GM18498 (cell line): ENCODE data around the gene MCM3AP.

Source experiments
- ATAC-seq: cut with Tn5 transposase; IDR thresholded peaks from one replicate; pipeline ENCODE4 v1.9.1; 2021; ENCODE audit warnings: mild to moderate bottlenecking, moderate library complexity; ENCODE audit not compliant: unreplicated experiment

The MCM3AP gene

DNA sequence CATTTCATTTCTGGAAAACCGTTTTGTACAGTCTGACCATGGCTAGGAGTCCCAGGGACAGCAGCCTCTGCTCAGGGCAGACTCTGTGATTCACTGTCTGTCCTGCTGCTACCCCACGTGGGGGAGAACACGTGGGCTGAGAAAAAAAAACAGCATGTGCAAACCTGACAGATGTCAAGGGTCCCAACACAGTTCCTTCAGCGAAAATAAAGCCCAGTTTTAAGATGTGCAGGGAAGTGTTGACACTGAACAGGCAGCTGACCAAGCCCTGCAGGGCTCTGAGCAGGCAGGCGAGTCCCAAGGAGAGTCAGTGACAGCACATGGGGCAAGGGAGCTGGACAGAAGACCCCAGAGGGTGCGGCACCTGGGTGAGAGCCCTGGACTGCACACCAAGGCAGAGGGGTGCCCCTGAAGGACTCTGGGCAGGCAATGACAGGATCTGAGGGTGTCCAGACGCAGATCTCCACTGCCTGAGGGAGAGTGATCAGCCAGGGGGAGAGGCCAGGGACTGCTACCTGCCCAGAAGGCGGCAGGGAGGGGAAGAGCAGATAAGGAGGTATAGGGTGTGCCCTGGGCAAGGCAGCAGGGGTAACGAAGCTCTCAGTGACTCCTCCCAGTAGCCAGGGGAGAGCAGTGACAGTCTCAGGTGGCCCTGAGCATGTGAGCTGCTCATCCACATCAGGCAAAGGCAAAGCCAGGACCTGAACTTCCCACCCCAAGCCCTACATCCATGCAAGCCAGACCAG lies 96.0 kb downstream of the MCM3AP start:
- ATAC-seq, result no peak

DNA sequence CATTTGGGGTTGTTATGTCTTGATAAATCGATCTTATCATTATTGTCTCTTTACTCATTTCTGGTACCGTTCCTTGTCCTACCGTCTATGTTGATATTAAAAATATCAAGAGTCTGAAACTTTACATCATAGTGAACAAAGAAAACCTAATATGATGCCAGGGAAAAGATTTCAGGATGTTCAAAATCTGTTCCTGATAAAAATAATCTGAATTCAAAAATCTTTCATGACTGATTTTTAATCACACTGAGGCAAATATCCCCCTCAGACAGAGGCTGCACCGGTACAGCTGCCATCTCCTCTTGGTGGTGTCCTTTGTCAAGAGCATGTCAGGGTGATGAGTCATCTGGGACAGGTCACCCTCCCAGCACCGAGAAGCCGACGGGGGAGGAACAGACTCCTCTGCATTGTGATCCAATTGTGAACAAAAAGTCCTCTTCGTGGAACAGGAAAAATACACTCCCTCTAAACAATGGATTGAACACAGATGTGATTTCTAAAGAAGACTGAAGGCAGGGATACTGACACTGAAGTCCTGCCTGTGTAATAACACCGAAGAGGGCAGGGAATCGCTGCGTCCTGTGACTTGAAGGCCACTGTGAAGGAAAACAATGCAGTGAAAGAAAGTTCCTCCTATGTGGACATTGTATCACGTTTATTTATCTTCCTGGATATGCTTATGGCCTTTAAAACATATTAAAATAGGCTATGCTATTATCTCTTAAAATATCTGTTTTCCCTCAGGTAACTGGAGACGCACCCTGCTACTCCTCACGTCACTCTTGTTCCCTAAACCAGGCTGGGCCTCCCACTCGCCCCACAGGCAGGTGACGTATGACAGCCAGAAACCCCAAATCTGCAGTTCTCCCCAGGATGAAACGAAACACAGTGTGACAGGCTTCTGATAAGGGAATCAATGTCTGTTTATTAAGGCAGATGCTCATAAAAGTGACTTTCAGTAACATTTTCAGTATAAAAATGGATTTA lies 96.9 kb downstream of the MCM3AP start:
- no peak for ATAC-seq

DNA sequence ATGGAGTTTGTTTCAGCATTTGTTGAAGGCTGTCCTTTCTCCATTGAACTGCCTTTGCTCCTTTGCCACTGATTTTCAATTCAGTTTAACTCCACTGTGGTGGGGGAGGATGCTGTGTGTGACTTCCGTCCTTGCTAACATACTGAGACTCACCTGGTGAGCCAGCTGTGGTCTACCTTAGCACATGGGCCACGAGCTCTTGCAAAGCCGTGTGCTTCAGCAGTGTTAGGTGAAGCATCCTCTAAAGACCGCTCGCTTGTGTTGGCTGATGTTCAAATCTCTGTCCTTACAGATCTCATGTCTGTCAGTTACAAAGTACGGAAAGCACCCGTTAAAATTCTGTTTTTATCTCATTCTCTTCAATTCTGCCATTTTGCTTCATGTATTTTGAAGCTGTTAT lies 97.6 kb downstream of the MCM3AP start:
- ATAC-seq, result no peak

DNA sequence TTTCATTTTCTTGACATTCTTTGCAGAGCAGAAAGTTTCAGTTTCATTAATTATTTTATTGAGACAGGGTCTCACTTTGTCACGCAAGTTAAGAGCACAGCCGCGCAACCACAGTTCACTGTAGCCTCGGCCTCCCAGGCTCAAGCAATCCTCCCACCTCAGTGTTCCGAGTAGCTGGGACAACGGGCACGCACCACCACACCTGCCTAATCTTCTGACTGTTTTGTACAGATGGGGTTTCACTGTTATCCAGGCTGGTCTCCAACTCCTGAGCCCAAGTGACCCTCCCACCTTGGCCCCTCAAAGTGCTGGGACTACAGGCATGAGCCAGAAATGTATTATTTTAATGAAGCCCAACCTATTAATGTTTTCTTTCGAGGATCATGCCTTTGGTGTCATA lies 98.2 kb downstream of the MCM3AP start:
- ATAC-seq, result no peak

DNA sequence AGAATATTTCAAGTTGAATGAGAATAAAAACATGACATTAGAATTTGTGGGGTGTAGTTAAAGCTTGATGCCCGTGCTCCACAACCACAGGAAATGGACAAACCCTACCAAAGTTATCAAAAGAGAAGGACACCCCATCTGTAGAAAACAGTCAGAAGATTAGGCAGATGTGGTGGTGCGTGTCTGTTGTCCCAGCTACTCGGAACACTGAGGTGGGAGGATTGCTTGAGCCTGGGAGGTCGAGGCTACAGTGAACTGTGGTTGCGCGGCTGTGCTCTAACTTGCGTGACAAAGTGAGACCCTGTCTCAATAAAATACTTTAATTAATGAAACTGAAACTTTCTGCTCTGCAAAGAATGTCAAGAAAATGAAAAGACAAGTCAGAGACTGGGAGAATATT lies 99.7 kb downstream of the MCM3AP start:
- ATAC-seq, result no peak
